Peyer's patch (tissue), 4 donors: ENCODE results near the gene PTPN11. TPM values are rescaled to one million over a fixed set of nuclear protein-coding genes. Genes with fewer than 3 reads are reported as not detected.

Experiments used
- DNase-seq, 3 donors: peaks; one replicate each; pipeline ENCODE4 v3.0.0-alpha.2; 2017 to 2019
- H3K27ac ChIP-seq, 4 donors: fragments of 200-600 bp; sonication (generic); one replicate each; pipeline ENCODE4 v1.5.1; 2016 to 2019
- H3K27me3 ChIP-seq, 2 donors: fragments of 200-600 bp; sonication (generic); one replicate each; pipeline ENCODE4 v1.5.1; 2019
- H3K36me3 ChIP-seq, 3 donors: fragments of 200-600 bp; sonication (generic); one replicate each; pipeline ENCODE4 v1.5.1; 2016 to 2019
- H3K4me1 ChIP-seq, 4 donors: fragments of 200-600 bp; sonication (generic); one replicate each; pipeline ENCODE4 v1.5.1; 2016 to 2019
- H3K4me3 ChIP-seq, 4 donors: fragments of 200-600 bp; sonication (generic); 1 replicate in 3 of 4; 2 replicates in 1 of 4; pipeline ENCODE4 v1.5.1; 2016 to 2019; ENCODE audit warnings: mild to moderate bottlenecking in 1 of 4
- H3K9me3 ChIP-seq, 4 donors: fragments of 200-600 bp; sonication (generic); one replicate each; pipeline ENCODE4 v1.5.1; 2016 to 2019; ENCODE audit warnings: mild to moderate bottlenecking in 1 of 4
- POLR2A ChIP-seq, 2 donors: fragments of 450-650 bp; IDR thresholded peaks; one replicate each; pipeline ENCODE4 v1.5.1; 2017; ENCODE audit warnings: antibody characterized with exemption in 2 of 2, mild to moderate bottlenecking in 2 of 2, moderate library complexity in 2 of 2
- total RNA-seq, 4 donors: library from RNA; depleted of rRNA; stranded (reverse); fragments of >200 nt; gene quantifications; one replicate each; pipeline ENCODE4 v1.1.0, GENCODE V29; 2016
- TF ChIP-seq, protein P1 (sequence below), 6 experiments: fragments of 450-650 bp in 4 of 6; fragments of 200-600 bp in 2 of 6; sonication (generic) in 1 of 6; IDR thresholded peaks; one replicate each; pipeline ENCODE4 v1.5.1; 2017 to 2019; ENCODE audit warnings: antibody characterized with exemption in 6 of 6, mild to moderate bottlenecking in 3 of 6, moderate library complexity in 1 of 6

The PTPN11 gene
- total RNA-seq, 4 donors from 2014 or later, result 34.5 to 128 (median 40.5) TPM

DNA sequence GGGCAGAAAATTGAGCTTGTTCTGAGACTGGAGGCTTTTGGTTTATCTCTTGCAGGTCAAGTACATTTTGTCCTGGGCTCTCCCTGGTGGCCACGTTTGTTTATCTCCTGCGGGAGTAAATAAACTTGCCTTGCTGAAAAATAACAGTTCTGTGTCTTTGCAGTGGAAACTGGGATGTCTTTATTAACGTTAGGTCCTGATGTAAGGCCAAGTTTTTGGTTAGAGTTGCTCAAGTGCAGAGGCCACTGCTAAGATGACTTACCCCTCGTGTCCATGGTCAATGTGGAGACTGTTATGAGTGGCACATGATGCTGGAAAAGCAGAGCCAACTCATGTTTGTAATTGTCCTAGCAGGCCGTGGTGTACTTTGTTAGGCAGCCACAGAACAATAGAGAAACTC, 3.8 kb downstream of the PTPN11 start:
- no peaks in the 10 kb centered on the region for H3K9me3 ChIP-seq
- DNase-seq, result no peak
- H3K36me3 ChIP-seq, result no peaks in the 10 kb centered on the region
- H3K4me1 ChIP-seq, result peaks cover 0 to 29% (median 5%) of the 10 kb centered on the region in 4 donors
- peak overlapping the region in 2 of 4 donors; percentile 5 to 28 for H3K27ac ChIP-seq
- H3K4me3 ChIP-seq, result no peak overlapping the region
- TF ChIP-seq, protein P1, sequence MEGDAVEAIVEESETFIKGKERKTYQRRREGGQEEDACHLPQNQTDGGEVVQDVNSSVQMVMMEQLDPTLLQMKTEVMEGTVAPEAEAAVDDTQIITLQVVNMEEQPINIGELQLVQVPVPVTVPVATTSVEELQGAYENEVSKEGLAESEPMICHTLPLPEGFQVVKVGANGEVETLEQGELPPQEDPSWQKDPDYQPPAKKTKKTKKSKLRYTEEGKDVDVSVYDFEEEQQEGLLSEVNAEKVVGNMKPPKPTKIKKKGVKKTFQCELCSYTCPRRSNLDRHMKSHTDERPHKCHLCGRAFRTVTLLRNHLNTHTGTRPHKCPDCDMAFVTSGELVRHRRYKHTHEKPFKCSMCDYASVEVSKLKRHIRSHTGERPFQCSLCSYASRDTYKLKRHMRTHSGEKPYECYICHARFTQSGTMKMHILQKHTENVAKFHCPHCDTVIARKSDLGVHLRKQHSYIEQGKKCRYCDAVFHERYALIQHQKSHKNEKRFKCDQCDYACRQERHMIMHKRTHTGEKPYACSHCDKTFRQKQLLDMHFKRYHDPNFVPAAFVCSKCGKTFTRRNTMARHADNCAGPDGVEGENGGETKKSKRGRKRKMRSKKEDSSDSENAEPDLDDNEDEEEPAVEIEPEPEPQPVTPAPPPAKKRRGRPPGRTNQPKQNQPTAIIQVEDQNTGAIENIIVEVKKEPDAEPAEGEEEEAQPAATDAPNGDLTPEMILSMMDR (IDR thresholded peaks at IDR 0.05), result no peak
- no peak for TF ChIP-seq POLR2A (IDR thresholded peaks at IDR 0.05)
- no peaks in the 10 kb centered on the region for H3K27me3 ChIP-seq

DNA sequence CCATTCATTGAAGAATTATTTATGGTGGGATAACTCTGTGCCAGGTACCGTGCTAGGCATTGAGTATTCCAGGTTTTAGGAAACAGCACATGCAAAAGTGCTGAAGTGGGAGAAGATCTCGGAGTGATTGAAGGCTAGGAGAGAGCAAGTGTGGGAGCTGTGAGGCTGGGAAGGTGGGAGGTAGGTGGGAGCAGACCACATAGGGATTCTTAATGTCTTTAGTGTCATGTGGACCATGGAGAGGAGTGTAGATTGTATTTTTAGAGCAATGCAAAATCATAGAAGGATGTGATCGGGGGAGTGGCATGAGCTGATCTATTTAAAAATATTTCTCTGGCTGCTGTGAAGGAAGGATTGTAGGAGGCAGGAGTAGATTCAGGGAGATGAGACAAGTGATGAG, 5.4 kb downstream of the PTPN11 start:
- H3K4me3 ChIP-seq, result no peak overlapping the region
- H3K4me1 ChIP-seq, result peaks cover 0 to 20% (median 2%) of the 10 kb centered on the region in 4 donors
- no peak overlapping the region for H3K27ac ChIP-seq
- H3K9me3 ChIP-seq, result no peaks in the 10 kb centered on the region
- H3K36me3 ChIP-seq, result no peaks in the 10 kb centered on the region
- no peaks in the 10 kb centered on the region for H3K27me3 ChIP-seq
- TF ChIP-seq POLR2A (IDR thresholded peaks at IDR 0.05), result no peak
- TF ChIP-seq, protein P1 (IDR thresholded peaks at IDR 0.05), result no peak
- DNase-seq, result no peak

DNA sequence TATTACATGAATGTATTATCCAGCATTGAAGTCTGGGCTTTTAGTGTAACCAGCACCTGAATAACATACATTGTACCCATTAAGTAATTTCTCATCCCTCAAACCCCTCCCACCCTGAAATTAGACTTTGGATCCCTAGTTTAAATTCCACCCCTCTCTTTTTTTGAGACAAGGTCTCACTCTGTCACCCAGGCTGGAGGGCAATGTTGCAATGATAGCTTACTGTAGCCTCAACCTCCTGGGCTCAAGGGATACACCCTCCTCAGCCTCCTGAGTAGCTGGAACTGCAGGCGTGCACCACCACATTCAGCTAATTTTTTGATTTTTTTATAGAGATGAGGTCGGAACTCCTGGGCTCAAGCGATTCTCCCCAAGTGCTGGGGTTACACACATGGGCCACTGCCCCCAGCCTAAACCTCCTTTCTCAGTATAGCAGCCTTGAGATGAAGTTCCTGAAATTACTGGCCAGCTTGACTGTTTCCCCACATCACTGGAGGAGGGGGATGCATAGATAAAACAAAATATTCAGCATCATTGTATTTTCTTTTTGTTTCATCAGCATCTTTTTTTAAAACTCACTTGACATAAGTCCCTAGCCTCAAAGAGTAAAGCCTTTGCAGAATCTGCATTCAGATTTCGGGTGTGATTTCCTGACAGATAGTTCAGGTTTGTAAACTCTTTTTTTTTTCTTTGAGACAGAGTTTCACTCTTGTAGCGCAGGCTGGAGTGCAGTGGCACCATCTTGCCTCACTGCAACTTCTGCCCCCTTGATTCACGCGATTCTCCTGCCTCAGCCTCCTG, 7.0 kb downstream of the PTPN11 start:
- Histone ChIP-seq H3K27me3 (no peaks in the 10 kb centered on the region), H3K36me3 (no peaks in the 10 kb centered on the region), H3K27ac (no peak overlapping the region), H3K4me1 (peaks cover 0 to 9% (median 0%) of the 10 kb centered on the region in 4 donors), H3K9me3 (no peaks in the 10 kb centered on the region), H3K4me3 (no peak overlapping the region)
- no peak for DNase-seq
- no peak for TF ChIP-seq POLR2A (IDR thresholded peaks at IDR 0.05)

DNA sequence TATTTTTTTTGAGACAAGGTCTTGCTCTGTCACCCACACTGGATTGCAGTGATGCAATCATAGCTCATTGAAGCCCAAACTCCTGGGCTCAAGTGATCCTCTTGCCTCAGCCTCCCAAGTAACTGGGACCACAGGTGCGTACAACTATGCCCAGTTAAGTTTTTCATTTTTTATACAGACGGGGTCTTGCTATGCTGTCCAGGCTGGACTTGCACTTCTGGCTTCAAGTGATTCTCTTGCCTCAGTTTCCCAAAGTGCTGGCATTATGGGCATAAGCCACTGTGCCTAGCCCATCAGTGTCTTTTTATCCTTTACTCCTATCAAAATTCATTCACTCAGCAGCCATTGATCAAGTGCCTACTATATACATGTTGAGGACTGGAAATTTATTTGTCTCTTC, 9.0 kb downstream of the PTPN11 start:
- DNase-seq, result no peak
- no peaks in the 10 kb centered on the region for H3K27me3 ChIP-seq
- H3K4me1 ChIP-seq, result no peaks in the 10 kb centered on the region
- no peaks in the 10 kb centered on the region for H3K9me3 ChIP-seq
- H3K27ac ChIP-seq, result no peak overlapping the region
- H3K4me3 ChIP-seq, result no peak overlapping the region
- H3K36me3 ChIP-seq, result no peaks in the 10 kb centered on the region
- TF ChIP-seq POLR2A (IDR thresholded peaks at IDR 0.05), result no peak

DNA sequence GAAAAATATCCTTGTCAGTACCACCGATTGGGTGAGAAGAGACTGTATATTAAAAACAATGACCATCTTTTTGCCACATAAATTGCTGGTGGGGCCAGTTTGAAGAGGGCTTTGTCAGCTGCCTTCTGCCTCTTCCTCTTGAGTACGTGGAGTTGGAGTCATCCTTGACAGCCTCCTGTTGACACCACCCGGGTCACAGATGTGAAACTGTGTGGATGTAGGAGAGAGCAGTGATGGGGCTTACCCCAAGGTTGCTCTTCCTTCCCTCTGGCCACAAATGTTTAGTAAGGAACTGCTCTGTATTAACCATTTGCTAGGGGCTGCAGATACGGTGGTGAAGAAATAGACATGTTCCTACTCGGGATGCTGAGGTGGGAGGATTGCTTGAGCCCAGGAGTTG, 12.2 kb downstream of the PTPN11 start:
- Histone ChIP-seq H3K4me1 (no peaks in the 10 kb centered on the region), H3K9me3 (no peaks in the 10 kb centered on the region), H3K27ac (no peak overlapping the region), H3K36me3 (no peaks in the 10 kb centered on the region), H3K4me3 (no peak overlapping the region), H3K27me3 (no peaks in the 10 kb centered on the region)
- no peak for TF ChIP-seq POLR2A (IDR thresholded peaks at IDR 0.05)
- TF ChIP-seq, protein P1 (IDR thresholded peaks at IDR 0.05), result no peak
- no peak for DNase-seq

DNA sequence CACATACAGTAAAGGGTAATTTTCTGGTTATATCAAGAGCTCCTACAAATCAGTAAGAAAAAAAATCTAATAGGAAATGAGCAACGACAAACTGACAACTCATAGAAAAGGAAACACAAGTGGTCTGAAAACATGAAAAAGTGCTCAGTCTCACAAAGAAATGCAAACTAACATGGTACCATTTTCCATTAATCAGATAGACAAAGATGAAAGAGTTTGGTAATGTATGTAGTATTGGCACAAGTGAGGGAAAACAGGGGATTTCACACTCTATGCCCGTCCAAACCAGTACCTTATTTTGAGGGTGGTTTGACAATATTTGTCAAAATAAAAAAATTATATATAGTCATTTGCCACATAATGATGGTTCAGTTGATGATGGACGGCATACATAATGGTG, 13.2 kb downstream of the PTPN11 start:
- Histone ChIP-seq H3K27ac (no peak overlapping the region), H3K27me3 (no peaks in the 10 kb centered on the region), H3K36me3 (no peaks in the 10 kb centered on the region), H3K4me3 (no peak overlapping the region), H3K9me3 (no peaks in the 10 kb centered on the region), H3K4me1 (no peaks in the 10 kb centered on the region)
- TF ChIP-seq, protein P1 (IDR thresholded peaks at IDR 0.05), result no peak
- TF ChIP-seq POLR2A (IDR thresholded peaks at IDR 0.05), result no peak
- no peak for DNase-seq
